NCI-H2107 (cell line): ENCODE results near the gene KPTN.
"Not testable (repeated sequence)": the region's sequence is repeated elsewhere in the genome, so short reads cannot be mapped to it uniquely, and the experiment has no call there.

ENCODE experiments used
- DNase-seq: peaks from one replicate; lab custom pipeline; 2025; lab: John Stamatoyannopoulos, UW

Gene KPTN

GRCh38 chr19:47492137-47492533 is 8.1 kb upstream of the KPTN start:
- no peak for DNase-seq

GRCh38 chr19:47491358-47492136 is 7.5 kb upstream of the KPTN start:
- DNase-seq, result no peak

DNA sequence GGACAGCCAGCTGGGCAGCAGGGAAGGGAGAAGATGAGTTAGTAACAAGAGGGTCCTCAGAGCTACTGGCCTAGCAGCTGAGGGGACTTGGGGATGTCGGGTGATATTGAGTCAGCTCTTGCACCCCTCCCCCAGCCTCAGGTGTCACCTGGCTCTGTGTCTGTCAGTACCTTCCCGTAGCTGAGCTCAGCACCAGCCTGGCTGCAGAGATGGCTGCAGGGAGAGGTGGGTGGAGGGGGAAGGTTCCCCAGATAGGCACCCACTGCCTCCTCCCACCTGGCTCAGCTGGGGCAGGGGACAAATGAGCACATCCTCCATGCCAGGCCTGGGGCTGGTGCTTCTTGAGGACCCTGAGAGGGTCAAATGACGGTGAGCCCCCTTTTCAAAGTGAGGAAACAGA is 6.8 kb upstream of the KPTN start:
- no peak for DNase-seq

- no peak for DNase-seq
Measured at GRCh38 chr19:47490031-47490430, 6.0 kb upstream of the KPTN start.

- DNase-seq, result no peak
Measured at GRCh38 chr19:47489072-47489914, 5.3 kb upstream of the KPTN start.

DNA sequence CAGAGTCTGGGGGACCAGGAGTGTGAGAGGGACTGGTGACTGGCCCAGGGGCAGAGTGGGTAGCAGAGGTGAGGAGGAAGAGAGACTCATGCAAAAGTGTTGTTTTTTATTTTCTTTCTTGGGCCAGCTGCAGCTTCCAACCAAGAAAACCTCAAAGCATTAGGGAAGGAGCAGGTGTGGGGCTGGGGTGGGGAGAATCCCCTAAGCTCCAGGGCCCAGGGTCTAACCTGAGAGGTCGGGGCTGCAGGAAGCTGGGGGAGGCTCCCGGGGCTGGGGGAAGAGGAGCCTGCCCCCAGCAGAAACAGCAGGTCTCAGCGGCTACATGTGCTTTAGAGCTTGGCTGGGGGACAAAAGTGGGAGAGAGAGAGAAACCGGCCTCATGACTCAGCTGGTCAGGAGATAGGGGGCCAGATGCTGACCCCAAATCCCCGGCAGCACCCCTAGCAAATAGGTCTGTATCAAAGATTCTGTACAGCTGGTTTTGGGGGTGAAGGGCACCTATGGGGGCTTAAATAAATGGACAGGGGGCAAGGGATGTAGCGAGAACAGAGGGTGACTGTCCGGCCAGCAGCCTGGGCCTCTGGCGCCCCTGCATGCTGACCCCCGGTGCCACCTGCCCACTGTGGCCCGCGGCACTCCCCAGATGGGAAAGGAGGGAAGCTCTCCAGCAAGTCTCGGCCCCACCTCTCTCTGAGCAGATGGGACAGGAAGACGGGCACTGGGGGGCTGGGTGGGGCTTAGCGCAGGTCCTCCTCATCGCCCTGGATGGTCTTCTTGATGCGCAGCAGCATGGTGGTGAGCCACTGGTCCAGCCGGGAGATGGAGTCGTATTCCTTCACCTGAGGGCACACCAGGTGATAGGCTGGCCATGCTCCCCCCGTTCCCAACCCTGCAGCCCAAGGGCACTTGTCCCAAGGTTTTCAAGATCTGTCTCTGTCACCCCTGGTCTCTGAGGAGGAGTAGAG is 3.8 kb upstream of the KPTN start:
- no peak for DNase-seq

- DNase-seq, result no peak
Measured at GRCh38 chr19:47486900-47487299, 2.9 kb upstream of the KPTN start.

- DNase-seq, result not testable (repeated sequence)
Measured at GRCh38 chr19:47486220-47486619, 2.2 kb upstream of the KPTN start.

DNA sequence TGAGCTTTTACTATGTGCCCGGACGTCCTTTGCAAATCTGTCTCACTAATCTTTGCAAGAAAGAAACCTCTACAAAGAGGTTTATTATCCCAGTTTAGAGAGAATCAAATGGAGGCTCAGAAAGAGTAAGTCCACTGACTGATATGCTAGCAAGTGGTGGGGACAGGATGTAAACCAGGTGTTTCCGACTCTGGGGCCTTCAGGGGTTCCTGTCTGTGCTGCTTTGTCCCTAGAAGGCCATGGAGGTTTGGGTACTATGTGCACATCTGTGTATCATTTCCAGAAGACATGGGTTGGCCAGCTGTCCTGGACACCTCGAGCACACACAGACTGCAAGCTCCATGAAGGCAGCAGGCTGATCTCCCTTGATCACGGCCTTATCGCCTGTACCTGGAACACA is 1.2 kb upstream of the KPTN start:
- DNase-seq, result no peak

- no peak for DNase-seq
Measured at GRCh38 chr19:47483200-47483599, 819 bp downstream of the KPTN start.

GRCh38 chr19:47481460-47482052 is 2.5 kb downstream of the KPTN start:
- DNase-seq, result no peak

- DNase-seq, result no peak
Measured at GRCh38 chr19:47480658-47481057, 3.4 kb downstream of the KPTN start.

- no peak for DNase-seq
Measured at GRCh38 chr19:47479701-47480503, 4.1 kb downstream of the KPTN start.

- DNase-seq, result no peak
Measured at GRCh38 chr19:47476438-47476972, 7.5 kb downstream of the KPTN start.

- no peak for DNase-seq
Measured at GRCh38 chr19:47475465-47475864, 8.6 kb downstream of the KPTN start.

DNA sequence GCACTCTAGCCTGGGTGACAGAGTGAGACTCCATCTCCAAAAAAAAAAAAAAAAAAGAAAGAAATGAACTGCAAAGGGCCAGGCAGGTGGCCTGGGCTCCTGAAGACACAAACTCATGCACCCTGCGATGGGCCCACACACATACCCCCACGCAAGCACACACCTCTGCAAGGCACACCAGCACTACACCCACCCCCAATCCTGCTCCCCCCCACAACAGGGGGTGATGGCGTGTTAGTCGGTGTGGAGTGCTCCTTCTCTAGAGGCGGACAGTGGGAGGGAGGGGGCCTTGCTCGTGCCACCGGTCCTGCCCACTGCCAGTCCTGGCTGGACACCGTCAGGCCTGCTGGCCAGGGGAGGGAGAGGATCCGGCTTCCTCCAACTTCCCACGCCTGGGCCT is 10.7 kb downstream of the KPTN start:
- DNase-seq, result no peak

DNA sequence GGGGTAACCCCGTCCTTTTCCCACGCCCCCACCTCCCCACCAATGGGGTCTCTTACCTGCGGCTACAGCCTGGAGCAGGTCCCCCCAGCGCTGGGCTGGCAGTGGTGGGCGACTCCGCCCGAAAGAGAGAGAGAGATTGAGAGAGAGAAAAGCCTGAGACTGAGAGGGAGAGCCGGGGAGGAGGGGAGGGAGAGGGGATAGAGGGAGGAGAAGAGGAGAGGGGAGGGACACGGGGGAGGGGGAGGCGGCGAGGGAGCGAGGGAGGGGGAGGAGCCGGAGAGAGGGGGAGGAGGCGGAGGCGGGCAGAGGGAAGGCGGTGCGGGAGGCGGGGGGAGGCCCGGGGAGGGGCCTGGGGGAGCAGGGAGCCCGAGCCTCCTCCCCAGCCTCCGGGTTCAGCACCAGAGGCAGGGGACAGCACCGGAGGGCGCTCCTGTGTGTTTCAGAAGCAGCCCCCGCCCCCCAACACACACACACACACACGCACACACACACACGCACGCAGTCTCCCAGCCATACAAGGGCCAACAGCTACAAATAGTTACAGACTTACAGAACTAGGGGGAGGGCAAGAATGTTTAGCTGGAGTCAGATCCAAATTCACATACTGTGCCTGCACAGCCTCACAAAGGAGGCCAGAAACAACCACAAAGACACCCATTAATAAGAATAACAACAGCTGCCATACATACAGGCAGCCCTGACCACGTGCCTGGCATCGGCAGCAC is 12.1 kb downstream of the KPTN start, which contains the start of gene SLC8A2:
TSS of gene SLC8A2 (minus strand) at position 161 of the 725 bp plus-strand sequence. CDS start 5,490 bp downstream, outside the sequence.
- DNase-seq, result no peak

GRCh38 chr19:47471381-47471732 is 12.7 kb downstream of the KPTN start:
- no peak for DNase-seq

DNA sequence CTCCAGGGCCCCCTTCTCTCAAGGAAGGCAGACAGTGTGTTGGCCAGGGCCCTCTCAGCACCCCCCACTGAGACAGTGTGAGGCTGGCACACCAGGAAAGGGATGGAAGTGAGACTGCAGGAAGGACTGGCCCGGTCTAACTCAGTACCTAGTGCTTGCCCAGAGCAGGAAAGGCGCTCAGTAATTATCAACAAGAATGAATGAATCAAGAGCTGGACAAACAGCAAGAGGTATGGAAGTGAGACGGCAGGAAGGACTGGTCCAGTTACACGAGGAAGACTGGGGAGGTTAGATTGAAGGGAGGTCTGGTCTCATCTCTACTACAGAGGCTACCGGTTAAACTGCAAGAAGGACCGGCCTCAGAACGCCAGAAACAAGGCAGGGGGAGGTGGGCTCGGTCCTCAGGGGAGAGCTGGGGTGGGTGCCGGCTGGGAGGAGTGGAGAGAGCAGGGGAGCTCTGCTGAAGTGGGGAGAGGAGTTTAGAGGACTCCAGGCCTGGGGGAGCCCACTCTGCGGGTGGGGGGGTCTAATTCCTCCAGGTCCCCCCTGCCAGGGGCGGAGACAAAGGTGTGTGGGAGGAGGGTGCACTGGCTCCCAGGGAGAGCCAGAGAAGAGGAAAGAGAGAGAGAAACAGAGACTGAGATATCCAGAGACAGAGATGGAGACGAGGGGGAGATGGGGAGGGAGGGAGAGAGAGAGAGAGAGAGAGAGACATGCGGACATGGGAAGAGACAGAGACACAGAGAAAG is 13.4 kb downstream of the KPTN start:
- DNase-seq, result no peak
